Progenitor cell of endocrine pancreas (in vitro differentiated cells): Measurements from ENCODE around the gene CAMK1D. TPM values are rescaled to one million over a fixed set of nuclear protein-coding genes. Genes with fewer than 3 reads are reported as not detected.

Source experiments
- DNase-seq: peaks from one replicate; pipeline ENCODE4 v3.0.0; 2021; ENCODE audit warnings: low spot score; ENCODE audit not compliant: unreplicated experiment
- H3K27ac Mint-ChIP-seq: 2 replicates; pipeline ENCODE4 v1.8.0; 2021; ENCODE audit warnings: mild to moderate bottlenecking, moderate library complexity, mixed read lengths
- H3K27me3 Mint-ChIP-seq: 2 replicates; pipeline ENCODE4 v1.8.0; 2021; ENCODE audit warnings: mixed read lengths
- H3K36me3 Mint-ChIP-seq: 2 replicates; pipeline ENCODE4 v1.8.0; 2022; ENCODE audit warnings: mixed read lengths; ENCODE audit not compliant: insufficient read depth
- H3K4me1 Mint-ChIP-seq: 2 replicates; pipeline ENCODE4 v1.8.0; 2021; ENCODE audit warnings: low read depth, mixed read lengths
- H3K4me3 Mint-ChIP-seq: 2 replicates; pipeline ENCODE4 v1.8.0; 2021; ENCODE audit warnings: low read depth, mild to moderate bottlenecking, moderate library complexity, mixed read lengths
- H3K9me3 Mint-ChIP-seq: 2 replicates; pipeline ENCODE4 v1.8.0; 2021; ENCODE audit warnings: low read depth, mixed read lengths
- total RNA-seq: library from RNA; stranded (reverse); gene quantifications from 2 replicates; pipeline ENCODE4 v1.2.1, GENCODE V29; 2021
- TF ChIP-seq, protein P1 (sequence below): fragments of 200-600 bp; sonication (generic); IDR thresholded peaks from one replicate; pipeline ENCODE4 v1.5.0; 2021; ENCODE audit warnings: antibody characterized with exemption, mild to moderate bottlenecking; ENCODE audit not compliant: unreplicated experiment

The CAMK1D gene
- total RNA-seq, 1 donor from 2014 or later: 10.8 TPM

DNA sequence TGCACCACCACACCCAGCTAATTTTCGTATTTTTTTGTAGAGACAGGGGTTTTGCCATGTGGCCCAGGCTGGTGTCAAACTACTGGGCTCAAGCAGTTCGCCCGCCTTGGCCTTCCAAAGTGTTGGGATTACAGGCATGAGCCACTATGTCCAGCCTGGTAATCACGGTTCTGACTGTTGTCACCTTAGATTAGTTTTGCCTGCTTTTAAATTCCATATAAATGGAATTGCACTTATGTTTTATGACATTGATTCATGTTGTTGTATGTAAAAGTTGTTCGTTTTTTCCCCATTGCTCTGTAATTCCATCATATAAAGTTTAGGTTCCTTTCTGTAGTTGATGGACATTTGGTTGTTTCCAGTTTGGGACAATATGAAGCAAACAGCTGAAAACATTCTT is 106.0 kb downstream of the CAMK1D start:
- Mint-ChIP-seq H3K27me3 (no peaks in the 10 kb centered on the region), H3K9me3 (no peaks in the 10 kb centered on the region), H3K27ac (no peak overlapping the region), H3K4me1 (peaks cover 16% of the 10 kb centered on the region), H3K4me3 (no peak overlapping the region), H3K36me3 (no peaks in the 10 kb centered on the region)
- TF ChIP-seq, protein P1, sequence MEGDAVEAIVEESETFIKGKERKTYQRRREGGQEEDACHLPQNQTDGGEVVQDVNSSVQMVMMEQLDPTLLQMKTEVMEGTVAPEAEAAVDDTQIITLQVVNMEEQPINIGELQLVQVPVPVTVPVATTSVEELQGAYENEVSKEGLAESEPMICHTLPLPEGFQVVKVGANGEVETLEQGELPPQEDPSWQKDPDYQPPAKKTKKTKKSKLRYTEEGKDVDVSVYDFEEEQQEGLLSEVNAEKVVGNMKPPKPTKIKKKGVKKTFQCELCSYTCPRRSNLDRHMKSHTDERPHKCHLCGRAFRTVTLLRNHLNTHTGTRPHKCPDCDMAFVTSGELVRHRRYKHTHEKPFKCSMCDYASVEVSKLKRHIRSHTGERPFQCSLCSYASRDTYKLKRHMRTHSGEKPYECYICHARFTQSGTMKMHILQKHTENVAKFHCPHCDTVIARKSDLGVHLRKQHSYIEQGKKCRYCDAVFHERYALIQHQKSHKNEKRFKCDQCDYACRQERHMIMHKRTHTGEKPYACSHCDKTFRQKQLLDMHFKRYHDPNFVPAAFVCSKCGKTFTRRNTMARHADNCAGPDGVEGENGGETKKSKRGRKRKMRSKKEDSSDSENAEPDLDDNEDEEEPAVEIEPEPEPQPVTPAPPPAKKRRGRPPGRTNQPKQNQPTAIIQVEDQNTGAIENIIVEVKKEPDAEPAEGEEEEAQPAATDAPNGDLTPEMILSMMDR: no peak
- no peak for DNase-seq

- H3K4me3 Mint-ChIP-seq: no peak overlapping the region
- no peak for DNase-seq
- no peaks in the 10 kb centered on the region for H3K9me3 Mint-ChIP-seq
- H3K4me1 Mint-ChIP-seq: peaks cover 16% of the 10 kb centered on the region
- TF ChIP-seq, protein P1: no peak
- H3K27ac Mint-ChIP-seq: no peak overlapping the region
- H3K27me3 Mint-ChIP-seq: no peaks in the 10 kb centered on the region
- no peaks in the 10 kb centered on the region for H3K36me3 Mint-ChIP-seq
Observed at GRCh38 chr10:12455766-12456165, 106.4 kb downstream of the CAMK1D start.

- peaks cover 12% of the 10 kb centered on the region for H3K27me3 Mint-ChIP-seq
- no peaks in the 10 kb centered on the region for H3K36me3 Mint-ChIP-seq
- TF ChIP-seq, protein P1: no peak
- no peak for DNase-seq
- no peaks in the 10 kb centered on the region for H3K9me3 Mint-ChIP-seq
- no peak overlapping the region for H3K27ac Mint-ChIP-seq
- peaks cover 18% of the 10 kb centered on the region for H3K4me1 Mint-ChIP-seq
- no peak overlapping the region for H3K4me3 Mint-ChIP-seq
Observed at GRCh38 chr10:12459340-12459739, 110.0 kb downstream of the CAMK1D start.

GRCh38 chr10:12459762-12460161 is 110.4 kb downstream of the CAMK1D start:
- no peak overlapping the region for H3K27ac Mint-ChIP-seq
- TF ChIP-seq, protein P1: no peak
- peaks cover 12% of the 10 kb centered on the region for H3K27me3 Mint-ChIP-seq
- no peak for DNase-seq
- H3K36me3 Mint-ChIP-seq: no peaks in the 10 kb centered on the region
- H3K4me1 Mint-ChIP-seq: peaks cover 18% of the 10 kb centered on the region
- no peaks in the 10 kb centered on the region for H3K9me3 Mint-ChIP-seq
- no peak overlapping the region for H3K4me3 Mint-ChIP-seq

- no peak for DNase-seq
- no peaks in the 10 kb centered on the region for H3K36me3 Mint-ChIP-seq
Observed at GRCh38 chr10:12463459-12463838, 114.1 kb downstream of the CAMK1D start.

More at GRCh38 chr10:12463459-12463838, 114.1 kb downstream of the CAMK1D start:
- H3K4me3 Mint-ChIP-seq: no peak overlapping the region
- no peaks in the 10 kb centered on the region for H3K9me3 Mint-ChIP-seq
- no peak overlapping the region for H3K27ac Mint-ChIP-seq
- H3K27me3 Mint-ChIP-seq: peaks cover 12% of the 10 kb centered on the region
- TF ChIP-seq, protein P1: no peak
- peaks cover 3% of the 10 kb centered on the region for H3K4me1 Mint-ChIP-seq
